ENCODE data around the gene DUS4L.

DUS4L gene

GRCh38 chr7:107551936-107552335, 11.8 kb upstream of the DUS4L start:
- H3K36me3 ChIP-seq (ENCODE audit: insufficient read depth, low read length) = peaks cover 61% of the 10 kb centered on the region
- no peaks in the 10 kb centered on the region for H4K20me1 ChIP-seq (ENCODE audit: insufficient read depth, low read length)
- H2AFZ ChIP-seq (ENCODE audit: low read length) = no peak overlapping the region
- TF ChIP-seq CTCF (IDR thresholded peaks at IDR 0.05; ENCODE audit: low read length) (no peak), EZH2 (IDR thresholded peaks at IDR 0.05; ENCODE audit: borderline replicate concordance, low read length) (no peak)
- H3K9ac ChIP-seq (ENCODE audit: low read length) = no peak overlapping the region
- H3K4me2 ChIP-seq (ENCODE audit: low read length) = no peak overlapping the region
- H3K9me2 ChIP-seq (ENCODE audit: low read depth, low read length) = no peaks in the 10 kb centered on the region
- H3K9me3 ChIP-seq (ENCODE audit: low read length) = no peaks in the 10 kb centered on the region
- H3F3A ChIP-seq (ENCODE audit: insufficient read depth, low read length) = no peaks in the 10 kb centered on the region
- H3K79me2 ChIP-seq (ENCODE audit: insufficient read depth, low read length) = no peaks in the 10 kb centered on the region
- no peak overlapping the region for H3K27ac ChIP-seq (ENCODE audit: low read depth, low read length, poor library complexity, severe bottlenecking)
- no peaks in the 10 kb centered on the region for H3K27me3 ChIP-seq (ENCODE audit: insufficient read depth, low read length)
- no peak overlapping the region for H3K4me3 ChIP-seq (ENCODE audit: low read depth, low read length, poor library complexity, severe bottlenecking)
- H3K4me1 ChIP-seq (ENCODE audit: insufficient read depth, low read length, severe bottlenecking) = no peaks in the 10 kb centered on the region

- no peak for TF ChIP-seq EZH2 (IDR thresholded peaks at IDR 0.05; ENCODE audit: borderline replicate concordance, low read length)
- no peak for TF ChIP-seq CTCF (IDR thresholded peaks at IDR 0.05; ENCODE audit: low read length)
- Histone ChIP-seq H3K9me2 (ENCODE audit: low read depth, low read length) (no peaks in the 10 kb centered on the region), H3F3A (ENCODE audit: insufficient read depth, low read length) (no peaks in the 10 kb centered on the region), H2AFZ (ENCODE audit: low read length) (no peak overlapping the region), H3K4me3 (ENCODE audit: low read depth, low read length, poor library complexity, severe bottlenecking) (no peak overlapping the region), H3K27ac (ENCODE audit: low read depth, low read length, poor library complexity, severe bottlenecking) (no peak overlapping the region), H3K36me3 (ENCODE audit: insufficient read depth, low read length) (peaks cover 61% of the 10 kb centered on the region), H3K27me3 (ENCODE audit: insufficient read depth, low read length) (no peaks in the 10 kb centered on the region), H3K79me2 (ENCODE audit: insufficient read depth, low read length) (peaks cover 19% of the 10 kb centered on the region; the same call in 1 of the 2 replicates), H4K20me1 (ENCODE audit: insufficient read depth, low read length) (no peaks in the 10 kb centered on the region), H3K4me2 (ENCODE audit: low read length) (no peak overlapping the region), H3K4me1 (ENCODE audit: insufficient read depth, low read length, severe bottlenecking) (peaks cover 12% of the 10 kb centered on the region), H3K9me3 (ENCODE audit: low read length) (no peaks in the 10 kb centered on the region), H3K9ac (ENCODE audit: low read length) (no peak overlapping the region)
These were observed 7.9 kb upstream of the DUS4L start for GRCh38 chr7:107555893-107556292.

GRCh38 chr7:107559864-107560263, 3.9 kb upstream of the DUS4L start:
- no peaks in the 10 kb centered on the region for H3K9me2 ChIP-seq (ENCODE audit: low read depth, low read length)
- H3K36me3 ChIP-seq (ENCODE audit: insufficient read depth, low read length) = peaks cover 31% of the 10 kb centered on the region; the same call in 1 of the 2 replicates
- no peaks in the 10 kb centered on the region for H4K20me1 ChIP-seq (ENCODE audit: insufficient read depth, low read length)
- no peak overlapping the region for H3K27ac ChIP-seq (ENCODE audit: low read depth, low read length, poor library complexity, severe bottlenecking)
- H3K9me3 ChIP-seq (ENCODE audit: low read length) = no peaks in the 10 kb centered on the region
- peaks cover 42% of the 10 kb centered on the region for H3K79me2 ChIP-seq (ENCODE audit: insufficient read depth, low read length)
- peaks cover 43% of the 10 kb centered on the region for H3K4me1 ChIP-seq (ENCODE audit: insufficient read depth, low read length, severe bottlenecking)
- no peak overlapping the region for H3K4me3 ChIP-seq (ENCODE audit: low read depth, low read length, poor library complexity, severe bottlenecking)
- H3F3A ChIP-seq (ENCODE audit: insufficient read depth, low read length) = no peaks in the 10 kb centered on the region
- H2AFZ ChIP-seq (ENCODE audit: low read length) = no peak overlapping the region
- TF ChIP-seq CTCF (IDR thresholded peaks at IDR 0.05; ENCODE audit: low read length) (no peak), EZH2 (IDR thresholded peaks at IDR 0.05; ENCODE audit: borderline replicate concordance, low read length) (no peak)
- H3K4me2 ChIP-seq (ENCODE audit: low read length) = no peak overlapping the region
- H3K9ac ChIP-seq (ENCODE audit: low read length) = no peak overlapping the region
- no peaks in the 10 kb centered on the region for H3K27me3 ChIP-seq (ENCODE audit: insufficient read depth, low read length)

Measured in OCI-LY1 (cell line).